Transverse colon (tissue), 4 donors: Measurements from ENCODE around the gene ENTHD1.
"Not testable (repeated sequence)": the region's sequence is repeated elsewhere in the genome, so short reads cannot be mapped to it uniquely, and the experiment has no call there.

Experiments used
- POLR2A ChIP-seq: fragments of 450-650 bp; IDR thresholded peaks from one replicate; pipeline ENCODE4 v1.6.1; 2016; ENCODE audit warnings: antibody characterized with exemption, mild to moderate bottlenecking, moderate library complexity
- POLR2AphosphoS5 ChIP-seq, 3 donors: sonication (generic); formaldehyde crosslinking; IDR thresholded peaks; one replicate each; pipeline ENCODE4 v1.6.1; 2016; ENCODE audit warnings: antibody characterized with exemption in 3 of 3
- TF ChIP-seq, protein P1 (sequence below), 5 experiments: fragments of 200-600 bp in 3 of 5; fragments of 450-650 bp in 2 of 5; sonication (generic) in 3 of 5; IDR thresholded peaks; 1 replicate in 2 of 5; 2 replicates in 3 of 5; pipeline ENCODE4 v1.5.1; 2016 to 2017; ENCODE audit warnings: antibody characterized with exemption in 5 of 5, inconsistent platforms in 3 of 5, mild to moderate bottlenecking in 2 of 5, moderate library complexity in 1 of 5

DNA sequence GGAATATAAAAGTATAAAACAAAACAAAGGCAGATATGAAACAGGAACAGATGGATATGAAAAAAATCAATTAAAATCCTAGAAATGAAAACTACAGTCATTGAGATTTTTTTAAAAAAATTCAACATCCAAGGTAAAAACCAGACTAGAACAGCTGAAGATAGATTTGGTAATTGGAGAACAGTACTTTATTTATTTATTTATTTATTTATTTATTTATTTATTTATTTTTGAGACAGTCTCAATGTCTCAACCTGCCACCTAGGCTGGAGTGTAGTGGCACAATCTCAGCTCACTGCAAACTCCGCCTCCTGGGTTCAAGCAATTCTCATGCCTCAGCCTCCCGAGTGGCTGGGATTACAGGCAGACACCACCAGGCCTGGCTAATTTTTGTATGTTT, 23.8 kb downstream of the ENTHD1 start:
- TF ChIP-seq, protein P1, sequence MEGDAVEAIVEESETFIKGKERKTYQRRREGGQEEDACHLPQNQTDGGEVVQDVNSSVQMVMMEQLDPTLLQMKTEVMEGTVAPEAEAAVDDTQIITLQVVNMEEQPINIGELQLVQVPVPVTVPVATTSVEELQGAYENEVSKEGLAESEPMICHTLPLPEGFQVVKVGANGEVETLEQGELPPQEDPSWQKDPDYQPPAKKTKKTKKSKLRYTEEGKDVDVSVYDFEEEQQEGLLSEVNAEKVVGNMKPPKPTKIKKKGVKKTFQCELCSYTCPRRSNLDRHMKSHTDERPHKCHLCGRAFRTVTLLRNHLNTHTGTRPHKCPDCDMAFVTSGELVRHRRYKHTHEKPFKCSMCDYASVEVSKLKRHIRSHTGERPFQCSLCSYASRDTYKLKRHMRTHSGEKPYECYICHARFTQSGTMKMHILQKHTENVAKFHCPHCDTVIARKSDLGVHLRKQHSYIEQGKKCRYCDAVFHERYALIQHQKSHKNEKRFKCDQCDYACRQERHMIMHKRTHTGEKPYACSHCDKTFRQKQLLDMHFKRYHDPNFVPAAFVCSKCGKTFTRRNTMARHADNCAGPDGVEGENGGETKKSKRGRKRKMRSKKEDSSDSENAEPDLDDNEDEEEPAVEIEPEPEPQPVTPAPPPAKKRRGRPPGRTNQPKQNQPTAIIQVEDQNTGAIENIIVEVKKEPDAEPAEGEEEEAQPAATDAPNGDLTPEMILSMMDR (IDR thresholded peaks at IDR 0.05), result not testable (repeated sequence)
- TF ChIP-seq POLR2A; POLR2AphosphoS5 (IDR thresholded peaks at IDR 0.05): not testable (repeated sequence)
